HUES6 (cell line): Measurements from ENCODE around the gene CEBPB.

Source experiments
- H3K27ac ChIP-seq: 2 replicates; pipeline ENCODE4 v1.7.0; 2013; ENCODE audit warnings: low read depth, mild to moderate bottlenecking, low read length, inconsistent platforms
- H3K27me3 ChIP-seq: 2 replicates; pipeline ENCODE4 v1.6.1; 2013; ENCODE audit warnings: low read length; ENCODE audit not compliant: control insufficient read depth, insufficient read depth
- H3K36me3 ChIP-seq: 2 replicates; pipeline ENCODE4 v1.6.1; 2013; ENCODE audit warnings: low read length; ENCODE audit not compliant: control insufficient read depth, insufficient read depth
- H3K4me1 ChIP-seq: 2 replicates; pipeline ENCODE4 v1.6.1; 2013; ENCODE audit warnings: low read length; ENCODE audit not compliant: control insufficient read depth, insufficient read depth
- H3K4me3 ChIP-seq: 2 replicates; pipeline ENCODE4 v1.5.1; 2013; ENCODE audit warnings: low read depth, low read length
- H3K9ac ChIP-seq: one replicate; pipeline ENCODE4 v1.6.1; 2013; ENCODE audit warnings: mild to moderate bottlenecking, low read length
- H3K9me3 ChIP-seq: 2 replicates; pipeline ENCODE4 v1.6.1; 2013; ENCODE audit warnings: low read depth, low read length; ENCODE audit not compliant: control insufficient read depth, insufficient read depth

Gene CEBPB

DNA sequence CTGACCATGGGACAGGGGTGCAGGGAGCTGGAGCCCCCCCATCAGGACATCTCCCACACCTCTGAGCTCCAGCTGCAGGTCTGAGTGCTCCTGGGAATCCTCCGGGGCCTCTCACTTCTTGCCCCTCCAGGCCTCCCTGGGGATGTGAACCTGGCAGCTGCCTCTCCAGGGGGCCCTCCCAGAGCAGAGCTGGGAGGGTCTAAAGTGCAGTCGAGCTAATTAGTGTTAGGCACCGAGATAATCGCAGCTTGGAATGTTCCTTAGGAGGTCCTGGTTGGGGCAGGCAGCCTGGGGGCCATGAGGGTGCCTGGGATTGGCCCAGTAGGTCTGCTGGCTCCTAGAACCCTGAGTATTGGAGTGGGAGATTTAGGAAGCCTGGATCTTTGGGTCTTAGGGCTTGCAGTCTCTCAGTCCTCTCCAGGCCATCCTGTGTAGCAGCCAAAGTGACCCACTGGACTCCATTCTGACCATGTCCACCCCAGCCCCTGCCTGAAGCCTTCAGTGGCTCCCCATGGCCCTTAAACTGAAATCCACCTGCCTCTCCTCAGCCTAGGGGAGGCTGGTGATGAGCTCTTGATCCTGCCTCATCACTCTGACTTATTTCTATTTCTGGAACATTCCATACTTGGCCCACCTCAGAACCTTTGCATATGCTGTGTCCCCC lies 26.0 kb downstream of the CEBPB start:
- Histone ChIP-seq H3K9me3 (no peaks in the 10 kb centered on the region), H3K27ac (no peak overlapping the region), H3K27me3 (no peaks in the 10 kb centered on the region), H3K36me3 (no peaks in the 10 kb centered on the region), H3K4me1 (peaks cover 13% of the 10 kb centered on the region; the same call in 1 of the 2 replicates), H3K9ac (no peak overlapping the region), H3K4me3 (no peak overlapping the region)

DNA sequence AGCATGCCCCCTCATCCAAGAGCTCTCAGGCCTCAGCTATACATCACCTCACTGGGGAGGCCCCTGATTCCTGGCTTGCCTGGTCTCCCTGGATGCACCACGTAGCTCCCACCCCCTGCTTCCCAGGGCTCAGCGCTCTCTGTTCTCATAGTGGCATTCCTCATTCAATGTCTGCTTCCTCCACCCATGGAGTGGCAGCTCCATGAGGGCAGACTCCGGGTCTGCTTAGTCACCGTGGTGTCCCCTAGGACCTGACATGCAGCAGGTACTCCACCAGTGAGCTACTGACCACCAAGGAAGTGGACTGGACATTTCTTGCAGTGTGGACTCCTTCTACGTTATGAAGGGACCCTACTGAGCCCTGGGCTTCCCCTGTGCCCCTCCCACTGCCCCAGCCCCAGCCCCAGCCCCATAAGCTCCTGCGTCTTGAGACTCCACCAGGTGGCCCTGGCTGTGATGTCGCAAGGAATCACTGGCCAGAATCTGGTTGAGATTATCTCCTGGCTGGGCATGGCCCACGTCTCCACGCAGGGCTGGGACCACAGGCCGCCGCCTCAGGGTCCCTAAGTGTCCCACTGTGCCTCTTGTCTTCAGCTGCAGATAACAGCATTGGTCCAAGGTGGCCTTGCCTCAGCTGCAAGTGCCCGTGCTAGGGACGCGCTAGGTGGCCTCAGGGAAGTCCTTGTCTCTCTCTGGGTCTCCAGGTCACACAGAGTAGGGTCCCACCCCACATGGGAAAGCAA lies 26.7 kb downstream of the CEBPB start:
- Histone ChIP-seq H3K36me3 (no peaks in the 10 kb centered on the region), H3K4me1 (peaks cover 13% of the 10 kb centered on the region; the same call in 1 of the 2 replicates), H3K27ac (no peak overlapping the region), H3K27me3 (no peaks in the 10 kb centered on the region), H3K9me3 (no peaks in the 10 kb centered on the region), H3K4me3 (no peak overlapping the region), H3K9ac (no peak overlapping the region)

DNA sequence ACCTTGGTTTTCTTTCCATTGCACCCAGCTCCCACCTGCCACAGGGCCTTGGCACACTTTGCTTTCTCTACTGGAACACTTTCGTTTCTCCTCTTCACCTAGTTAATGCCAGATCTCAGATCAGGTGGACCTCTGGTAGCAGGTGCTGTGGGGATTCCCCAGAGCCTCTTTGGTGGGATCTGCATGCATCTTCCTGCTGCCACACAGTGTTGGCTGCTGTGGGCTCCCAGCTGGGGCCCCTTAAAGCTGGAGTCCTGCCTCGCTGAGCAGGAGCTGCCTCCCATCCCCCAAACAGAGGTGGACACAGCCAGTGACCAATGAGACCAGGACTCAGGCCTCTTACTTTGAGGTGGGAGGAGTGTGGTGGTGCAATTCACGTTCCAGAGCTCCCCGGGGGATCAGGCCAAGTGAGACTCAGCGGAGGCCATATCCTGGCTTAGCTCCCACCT lies 28.4 kb downstream of the CEBPB start:
- Histone ChIP-seq H3K9me3 (no peaks in the 10 kb centered on the region), H3K36me3 (no peaks in the 10 kb centered on the region), H3K27me3 (no peaks in the 10 kb centered on the region), H3K4me1 (peaks cover 13% of the 10 kb centered on the region; the same call in 1 of the 2 replicates), H3K27ac (no peak overlapping the region), H3K4me3 (no peak overlapping the region), H3K9ac (no peak overlapping the region)

DNA sequence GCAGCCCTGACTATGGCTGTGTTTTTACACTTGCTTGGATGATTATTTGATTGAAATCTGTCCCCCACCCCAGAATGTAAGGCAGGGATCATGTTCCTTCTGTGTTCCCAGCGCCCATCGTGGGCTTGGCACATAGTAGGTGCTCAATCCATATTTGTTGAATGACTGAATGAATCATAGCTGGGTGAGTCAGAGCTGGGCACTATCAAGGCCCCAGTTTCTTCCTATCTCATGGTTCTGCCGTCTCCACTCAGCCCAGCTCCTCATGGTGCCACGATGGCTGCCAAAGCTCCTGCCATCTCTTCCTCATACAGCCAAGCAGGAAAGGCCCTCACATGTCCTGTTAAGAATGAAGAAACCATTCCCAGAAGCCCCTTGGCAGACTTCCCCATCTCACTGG lies 29.0 kb downstream of the CEBPB start:
- Histone ChIP-seq H3K9ac (no peak overlapping the region), H3K36me3 (no peaks in the 10 kb centered on the region), H3K27me3 (no peaks in the 10 kb centered on the region), H3K27ac (no peak overlapping the region), H3K9me3 (no peaks in the 10 kb centered on the region), H3K4me3 (no peak overlapping the region), H3K4me1 (peaks cover 13% of the 10 kb centered on the region; the same call in 1 of the 2 replicates)

DNA sequence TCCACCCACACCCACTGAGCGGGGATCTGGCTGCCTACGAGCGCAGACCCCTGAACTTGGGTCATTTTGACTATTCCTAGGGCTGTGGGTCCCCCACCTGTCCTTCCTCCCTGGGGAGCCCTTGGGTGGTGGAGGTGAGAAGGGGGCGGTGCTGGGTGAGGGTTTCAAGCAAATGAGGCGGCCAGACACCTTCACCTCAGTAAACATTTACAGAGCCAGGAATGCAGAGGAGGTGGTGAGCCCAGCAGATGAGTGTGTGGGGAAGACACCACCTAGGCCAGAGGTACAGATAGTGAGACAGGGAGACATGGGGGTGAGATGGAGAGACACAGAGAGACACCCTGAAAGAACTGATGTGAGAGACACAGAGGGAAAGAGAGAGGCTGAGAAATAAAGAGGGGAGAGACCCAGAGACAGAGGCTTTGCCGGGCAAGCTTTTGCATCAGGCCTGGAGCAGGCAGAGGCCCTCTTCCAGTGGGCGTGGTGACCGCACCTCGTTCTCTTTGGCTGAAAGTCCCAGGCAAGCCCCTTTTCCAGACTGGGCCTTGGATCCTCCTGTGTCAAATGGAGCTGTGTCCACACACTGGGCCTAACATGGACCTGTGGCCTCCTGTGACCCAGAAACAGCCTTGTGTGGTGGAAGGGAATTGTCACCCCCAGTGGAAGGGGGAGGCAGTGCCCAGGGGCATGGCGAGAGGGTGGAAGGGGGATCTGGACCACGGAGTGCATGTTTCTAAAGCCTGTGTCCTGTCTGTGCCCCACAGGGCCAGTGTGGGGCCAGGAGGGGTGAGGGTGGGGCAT lies 29.7 kb downstream of the CEBPB start:
- no peak overlapping the region for H3K27ac ChIP-seq
- no peak overlapping the region for H3K9ac ChIP-seq
- H3K9me3 ChIP-seq: no peaks in the 10 kb centered on the region
- no peaks in the 10 kb centered on the region for H3K27me3 ChIP-seq
- H3K36me3 ChIP-seq: no peaks in the 10 kb centered on the region
- no peak overlapping the region for H3K4me3 ChIP-seq
- H3K4me1 ChIP-seq: peaks cover 13% of the 10 kb centered on the region; the same call in 1 of the 2 replicates

DNA sequence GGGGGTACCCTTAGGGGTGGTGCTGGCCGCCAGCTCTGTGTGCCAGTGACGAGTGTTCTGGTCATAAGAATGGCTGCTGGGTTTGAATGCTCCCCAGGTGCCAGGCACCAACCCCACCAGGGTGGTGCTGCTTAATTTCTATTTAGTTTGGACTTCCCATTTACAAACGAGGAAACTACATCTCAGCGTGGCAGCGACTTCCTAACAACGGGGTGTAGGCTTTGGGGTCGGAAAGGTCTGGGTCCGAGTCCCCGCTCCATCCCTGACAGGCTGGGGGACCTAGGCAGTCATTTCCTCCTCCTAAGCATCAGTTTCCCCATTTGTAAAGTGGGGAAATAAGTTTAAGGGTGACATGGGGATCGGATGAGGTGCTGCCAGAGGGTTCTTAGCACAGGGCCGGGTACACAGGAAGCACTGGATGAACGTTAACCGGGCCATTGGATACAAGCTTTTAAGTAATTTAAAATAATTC lies 30.3 kb downstream of the CEBPB start:
- H3K9ac ChIP-seq: no peak overlapping the region
- H3K27me3 ChIP-seq: no peaks in the 10 kb centered on the region
- peaks cover 13% of the 10 kb centered on the region; the same call in 1 of the 2 replicates for H3K4me1 ChIP-seq
- no peak overlapping the region for H3K4me3 ChIP-seq
- H3K9me3 ChIP-seq: no peaks in the 10 kb centered on the region
- no peaks in the 10 kb centered on the region for H3K36me3 ChIP-seq
- no peak overlapping the region for H3K27ac ChIP-seq

DNA sequence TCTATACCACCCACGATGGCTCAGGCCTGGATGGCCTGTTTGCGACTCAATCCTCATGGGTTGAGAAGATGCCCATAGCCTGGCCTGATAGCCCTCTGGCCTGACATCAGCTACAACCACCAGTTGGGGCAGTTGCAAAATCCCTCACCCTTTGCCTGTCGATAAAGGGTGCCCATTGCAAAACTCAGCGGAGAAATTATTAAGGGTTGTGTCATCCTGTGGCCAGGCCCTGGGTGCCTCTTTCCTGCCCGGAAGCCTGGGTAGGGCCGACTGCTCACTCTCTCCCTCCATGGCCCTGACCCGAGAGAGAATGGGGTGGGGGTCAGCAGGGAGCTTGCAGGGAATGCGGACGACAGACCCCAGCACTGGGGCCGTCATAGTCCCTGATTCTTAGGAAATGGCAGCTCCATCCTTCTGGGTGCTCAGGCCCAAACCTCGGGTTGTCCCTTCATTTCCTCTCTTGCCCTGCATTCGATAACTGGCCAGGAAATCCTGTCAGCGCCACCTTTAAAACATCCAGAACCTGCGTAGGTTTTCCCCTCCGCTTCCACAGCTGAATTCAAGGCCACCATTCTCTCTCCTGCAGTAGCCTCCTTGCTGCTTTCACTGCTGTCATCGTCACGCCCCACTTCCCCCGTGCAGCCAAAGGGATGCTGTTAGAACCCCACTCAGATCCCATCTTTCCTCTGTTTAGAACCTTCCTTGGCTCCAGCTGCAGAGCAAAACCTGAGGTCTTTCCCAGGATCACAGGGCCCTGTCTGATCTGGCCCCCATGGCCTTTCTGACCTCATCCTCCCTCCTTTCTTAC lies 31.1 kb downstream of the CEBPB start:
- no peaks in the 10 kb centered on the region for H3K27me3 ChIP-seq
- H3K4me3 ChIP-seq: no peak overlapping the region
- H3K9ac ChIP-seq: no peak overlapping the region
- no peaks in the 10 kb centered on the region for H3K9me3 ChIP-seq
- H3K36me3 ChIP-seq: no peaks in the 10 kb centered on the region
- H3K4me1 ChIP-seq: peaks cover 10% of the 10 kb centered on the region; the same call in 1 of the 2 replicates
- no peak overlapping the region for H3K27ac ChIP-seq

DNA sequence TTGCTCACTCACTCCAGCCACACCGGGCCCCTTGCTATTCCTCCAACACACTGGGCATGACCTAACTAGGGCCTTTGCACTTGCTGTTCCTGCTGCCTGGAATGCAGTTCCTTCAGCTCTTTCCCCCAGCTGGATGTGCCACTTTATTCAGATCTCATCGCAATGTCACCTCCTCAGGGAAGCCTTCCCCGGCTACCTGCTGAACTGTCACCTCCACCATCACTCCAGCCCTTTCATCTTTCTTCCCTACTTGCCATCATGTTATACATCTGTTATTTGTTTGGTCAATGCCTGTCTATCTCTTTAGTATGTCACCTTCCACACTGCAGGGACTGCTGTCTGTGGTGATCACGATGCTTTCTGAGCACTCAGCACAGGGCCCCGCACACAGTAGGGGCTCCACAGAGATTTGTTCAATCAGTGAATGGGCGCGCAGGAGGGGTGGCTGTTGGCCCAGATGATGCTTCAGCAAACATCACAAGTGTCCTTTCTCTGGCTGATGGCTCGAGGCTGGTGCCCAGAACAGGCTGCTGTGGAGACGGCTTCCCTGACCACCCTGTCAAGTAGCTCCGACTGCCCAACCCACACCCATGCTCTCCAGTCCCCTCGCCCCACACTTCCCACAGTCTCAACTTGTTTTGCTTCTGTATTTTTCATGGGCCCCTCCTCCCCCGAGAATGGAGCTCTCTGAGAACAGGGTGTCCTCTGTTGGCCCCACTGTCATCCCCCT lies 31.8 kb downstream of the CEBPB start:
- H3K9ac ChIP-seq: no peak overlapping the region
- H3K27ac ChIP-seq: no peak overlapping the region
- H3K9me3 ChIP-seq: no peaks in the 10 kb centered on the region
- H3K27me3 ChIP-seq: no peaks in the 10 kb centered on the region
- H3K4me3 ChIP-seq: no peak overlapping the region
- H3K36me3 ChIP-seq: no peaks in the 10 kb centered on the region
- peaks cover 7% of the 10 kb centered on the region; the same call in 1 of the 2 replicates for H3K4me1 ChIP-seq

DNA sequence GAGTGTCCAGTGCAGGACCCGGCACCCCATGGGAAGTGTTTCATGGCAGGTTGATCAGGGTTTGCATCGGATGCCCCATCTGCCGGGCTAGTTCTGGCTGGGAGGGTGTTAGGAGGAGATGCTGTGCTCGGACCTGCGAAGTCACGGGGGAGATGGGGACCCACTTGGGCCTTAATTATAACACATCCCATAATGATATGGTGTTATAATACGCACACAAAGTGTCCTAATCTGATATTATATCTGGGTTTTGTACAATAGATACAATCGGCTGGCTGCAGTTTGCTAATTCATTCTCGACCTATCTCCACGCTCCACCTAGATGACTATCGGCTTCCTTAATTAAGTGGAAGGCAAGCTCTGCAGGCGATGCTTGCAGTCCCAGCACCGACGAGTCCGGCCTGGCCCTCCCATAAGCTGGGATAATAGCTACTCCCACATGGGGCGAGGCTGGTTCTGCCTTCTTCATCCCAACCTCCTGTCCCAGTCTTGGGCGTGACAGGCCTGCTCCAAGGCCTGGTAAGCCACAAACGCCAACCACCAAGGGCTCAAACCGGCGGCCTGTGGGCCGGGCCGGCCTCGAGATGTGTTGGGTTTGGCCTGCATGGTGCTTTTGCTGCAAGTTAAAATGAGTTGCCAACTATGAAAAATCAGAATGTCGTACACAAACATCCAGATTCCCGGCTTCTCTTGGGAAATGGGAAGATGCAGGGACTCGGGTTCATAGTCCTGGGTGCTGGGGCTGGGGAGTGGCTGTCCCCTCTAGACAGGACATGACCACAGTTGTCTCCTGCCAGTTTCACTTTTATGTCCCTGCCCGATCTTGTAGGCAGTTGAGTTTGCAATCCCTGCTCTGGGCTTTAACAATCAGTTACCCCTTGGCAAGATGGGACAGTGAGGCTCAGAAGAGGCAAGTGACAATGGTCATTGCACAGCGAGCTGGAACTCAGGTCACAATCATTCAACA lies 32.7 kb downstream of the CEBPB start:
- Histone ChIP-seq H3K9me3 (no peaks in the 10 kb centered on the region), H3K4me3 (no peak overlapping the region), H3K4me1 (peaks cover 7% of the 10 kb centered on the region; the same call in 1 of the 2 replicates), H3K27ac (no peak overlapping the region), H3K27me3 (no peaks in the 10 kb centered on the region), H3K36me3 (no peaks in the 10 kb centered on the region), H3K9ac (no peak overlapping the region)
